Measurements from ENCODE around the gene HIVEP3.

The HIVEP3 gene

DNA sequence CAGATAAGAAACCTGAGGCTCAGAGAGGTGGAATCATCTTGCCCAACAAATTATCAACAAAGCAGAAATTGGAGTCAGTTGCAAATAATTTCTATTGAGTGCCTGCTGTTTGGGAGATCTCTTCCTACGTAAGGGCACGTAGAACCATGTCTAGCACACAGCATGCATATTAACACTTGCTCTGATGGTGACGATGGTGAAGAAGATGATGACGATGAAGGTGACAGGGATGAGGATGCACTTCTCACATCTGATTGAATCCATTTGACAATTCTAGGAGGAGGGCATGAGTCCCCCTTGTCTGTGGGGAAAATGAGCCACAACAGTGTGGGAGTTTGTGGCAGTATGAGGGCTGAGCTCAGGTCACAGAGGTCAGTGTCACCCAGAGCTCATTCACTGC lies 183.6 kb downstream of the HIVEP3 start:
- no peak for DNase-seq (ENCODE audit: low read depth in 2 of 2, low spot score in 1 of 2)

DNA sequence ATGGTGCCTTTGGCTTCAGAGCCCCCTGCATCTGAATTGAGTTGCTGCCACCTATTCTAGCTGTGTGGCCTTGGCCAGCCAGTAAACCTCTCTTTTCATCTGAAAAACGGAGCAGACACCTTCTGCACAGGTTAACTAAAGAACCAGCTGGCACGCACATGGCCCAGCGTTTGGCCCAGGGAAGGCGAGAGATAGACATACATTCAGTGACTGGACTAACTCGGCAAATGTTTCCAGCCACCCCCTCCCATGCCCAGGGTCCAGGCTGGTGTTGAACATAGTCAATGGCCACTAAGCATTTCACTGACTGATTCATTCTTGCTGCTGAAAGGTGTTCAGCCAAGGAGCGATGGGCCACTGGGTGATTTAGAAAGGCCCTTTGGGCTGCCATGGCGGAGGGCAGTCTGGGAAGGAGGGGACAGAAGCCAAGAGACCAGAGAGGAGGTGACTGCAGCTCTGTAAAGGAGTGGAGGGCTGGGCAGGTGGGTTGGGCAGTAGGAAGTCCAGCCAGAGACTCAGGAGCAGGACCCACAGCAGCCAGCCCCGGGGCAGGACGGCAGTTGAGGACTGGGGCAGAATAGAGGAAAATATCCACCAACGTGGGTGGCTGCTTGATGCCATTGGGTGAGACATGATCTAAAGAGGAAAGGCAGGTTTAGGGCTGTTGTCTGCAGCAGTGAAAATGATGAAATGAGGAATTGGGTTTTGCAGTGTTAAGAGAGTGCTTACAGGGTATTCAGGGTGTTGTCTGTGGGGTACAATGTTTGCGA lies 184.3 kb downstream of the HIVEP3 start:
- DNase-seq (ENCODE audit: low read depth in 2 of 2, low spot score in 1 of 2) = no peak

DNA sequence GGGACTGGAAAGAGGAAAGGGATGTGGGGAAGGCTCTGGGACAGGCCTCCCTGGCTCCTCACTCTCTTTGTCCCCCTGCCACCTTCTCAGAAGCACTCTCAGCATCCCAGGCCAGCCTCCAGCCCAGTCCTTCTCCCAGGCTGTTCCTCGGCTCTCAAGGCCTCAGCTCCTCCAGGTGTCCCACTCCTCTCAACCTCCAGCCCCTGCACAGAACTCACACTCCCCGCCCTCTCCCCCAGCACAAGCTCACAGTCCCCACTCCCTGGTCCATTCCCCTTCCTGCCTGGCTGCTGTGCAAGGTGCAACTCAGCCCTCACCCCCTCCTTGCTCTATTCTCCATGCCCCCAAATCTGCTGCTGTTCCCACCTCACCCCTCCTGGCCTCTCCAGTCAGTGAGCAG lies 185.0 kb downstream of the HIVEP3 start:
- no peak for DNase-seq (ENCODE audit: low read depth in 2 of 2, low spot score in 1 of 2)

DNA sequence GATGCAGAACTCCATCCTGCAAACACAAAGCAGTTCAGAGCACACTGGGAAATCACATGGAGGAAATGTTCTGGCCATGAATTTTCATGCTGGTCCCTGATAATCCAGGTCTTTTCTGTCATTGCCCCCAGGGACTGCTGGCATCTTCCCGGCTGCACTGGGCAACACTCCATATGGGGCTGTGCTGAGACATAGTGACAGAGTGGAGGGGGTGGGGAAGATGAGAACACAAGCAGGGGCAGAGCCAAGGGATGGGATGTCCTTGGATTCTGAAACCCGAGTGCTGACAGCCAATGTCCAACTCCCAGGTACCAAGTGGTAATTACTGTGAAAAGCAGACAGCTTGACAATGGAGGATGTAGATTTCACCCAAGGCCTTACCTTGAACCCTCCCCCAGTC lies 185.7 kb downstream of the HIVEP3 start:
- DNase-seq (ENCODE audit: low read depth in 2 of 2, low spot score in 1 of 2) = no peak

DNA sequence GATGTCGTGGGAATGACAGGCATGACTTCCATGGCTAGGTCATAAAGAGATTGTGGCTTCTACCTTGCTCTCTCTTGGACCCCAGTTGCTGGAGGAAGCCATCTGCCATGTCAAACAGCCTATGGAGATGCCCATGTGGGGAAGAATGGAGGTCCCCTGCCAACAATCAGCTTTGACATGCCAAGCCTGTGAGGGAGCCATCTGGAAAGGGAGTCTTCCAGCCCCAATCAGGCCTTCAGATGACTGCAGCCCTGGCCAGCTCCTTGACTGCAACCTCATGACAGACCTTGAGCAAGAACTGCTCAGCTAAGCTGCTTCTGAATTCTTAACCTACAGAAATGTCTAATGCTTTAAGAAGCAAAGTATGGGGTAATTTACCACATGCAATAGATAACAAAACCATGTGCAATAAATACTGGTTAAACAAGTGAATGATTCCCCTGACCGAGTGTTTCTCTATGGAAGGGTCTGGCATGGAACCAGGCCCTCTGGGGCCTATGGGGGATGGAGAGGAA lies 187.1 kb downstream of the HIVEP3 start:
- DNase-seq (ENCODE audit: low read depth in 2 of 2, low spot score in 1 of 2) = no peak

DNA sequence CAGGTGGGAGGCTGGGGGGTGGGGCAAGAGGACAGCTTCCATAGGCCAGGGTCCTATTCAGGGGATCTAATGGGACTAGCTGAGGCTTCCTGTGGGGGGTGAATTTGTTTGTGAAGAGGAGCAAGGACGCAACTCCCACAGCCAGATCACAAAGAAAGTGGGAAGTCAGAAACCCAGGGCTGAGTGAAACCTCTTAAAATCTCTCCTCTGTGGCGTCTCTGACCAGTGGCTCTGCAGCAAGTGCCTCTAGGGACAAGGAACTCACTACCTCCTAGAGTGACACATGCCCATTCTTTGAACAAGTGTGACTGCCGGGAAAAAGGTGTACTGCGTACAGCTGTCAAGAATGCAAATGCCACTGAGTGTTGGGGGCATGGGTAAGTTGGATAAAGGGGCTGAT lies 187.9 kb downstream of the HIVEP3 start:
- DNase-seq (ENCODE audit: low read depth in 2 of 2, low spot score in 1 of 2) = no peak

DNA sequence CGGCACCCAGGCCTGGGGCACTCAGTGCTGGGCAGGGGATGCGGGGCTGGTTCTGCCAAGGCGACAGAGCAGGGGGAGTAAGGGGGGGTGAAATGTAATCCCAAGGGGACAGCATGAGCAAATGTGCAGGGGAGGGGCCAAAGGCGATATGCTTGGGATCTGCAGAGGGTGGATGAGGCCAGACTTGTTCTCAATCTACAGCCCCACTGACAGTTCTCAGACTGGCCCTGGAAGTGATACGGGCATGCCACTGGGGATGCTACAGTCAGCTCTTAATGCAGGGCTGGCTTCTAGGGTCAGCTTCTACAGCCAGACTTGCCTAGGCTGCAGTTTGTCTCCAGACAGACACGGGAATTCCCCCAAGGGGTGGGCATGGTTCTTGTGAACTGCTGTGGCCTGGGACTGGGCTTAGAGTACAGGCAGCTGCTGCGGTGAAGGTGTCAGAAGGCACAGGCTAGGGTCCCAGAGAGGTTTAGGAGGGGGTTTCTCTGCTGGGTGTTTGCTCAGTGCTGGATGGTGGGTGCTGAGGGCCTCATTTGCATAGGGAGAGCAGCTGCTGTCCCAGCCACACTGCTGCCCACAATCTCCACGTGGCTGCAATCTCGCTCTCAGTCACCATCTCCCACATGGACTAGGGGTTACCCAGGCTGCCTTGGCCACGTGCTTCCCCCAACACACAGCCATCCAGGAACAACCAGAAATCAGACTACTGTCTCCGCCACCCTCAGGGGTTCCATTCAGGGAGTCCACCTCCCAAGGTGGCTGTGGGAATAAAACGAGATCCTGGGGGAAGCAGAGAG lies 190.1 kb downstream of the HIVEP3 start:
- peak; percentile 28 to 75 for DNase-seq (ENCODE audit: low read depth in 2 of 2, low spot score in 1 of 2)

DNA sequence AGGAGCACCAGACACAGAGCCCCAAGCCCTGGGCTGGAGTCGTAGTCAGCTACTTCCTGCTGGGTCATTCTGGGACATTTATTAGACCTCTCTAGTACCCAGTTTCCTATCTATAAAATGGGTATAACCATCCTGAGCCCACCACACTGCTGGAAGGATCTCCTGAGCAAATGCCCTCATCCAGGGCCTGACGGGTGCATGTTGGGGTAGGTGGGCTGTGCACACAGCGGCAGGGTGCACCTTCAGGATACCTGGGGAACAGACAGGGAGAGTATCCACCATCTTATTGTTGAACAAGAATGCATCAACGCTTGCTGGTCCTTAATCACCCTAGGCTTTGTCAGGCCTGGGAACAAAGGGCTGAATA lies 191.0 kb downstream of the HIVEP3 start:
- no peak for DNase-seq (ENCODE audit: low read depth in 2 of 2, low spot score in 1 of 2)

DNA sequence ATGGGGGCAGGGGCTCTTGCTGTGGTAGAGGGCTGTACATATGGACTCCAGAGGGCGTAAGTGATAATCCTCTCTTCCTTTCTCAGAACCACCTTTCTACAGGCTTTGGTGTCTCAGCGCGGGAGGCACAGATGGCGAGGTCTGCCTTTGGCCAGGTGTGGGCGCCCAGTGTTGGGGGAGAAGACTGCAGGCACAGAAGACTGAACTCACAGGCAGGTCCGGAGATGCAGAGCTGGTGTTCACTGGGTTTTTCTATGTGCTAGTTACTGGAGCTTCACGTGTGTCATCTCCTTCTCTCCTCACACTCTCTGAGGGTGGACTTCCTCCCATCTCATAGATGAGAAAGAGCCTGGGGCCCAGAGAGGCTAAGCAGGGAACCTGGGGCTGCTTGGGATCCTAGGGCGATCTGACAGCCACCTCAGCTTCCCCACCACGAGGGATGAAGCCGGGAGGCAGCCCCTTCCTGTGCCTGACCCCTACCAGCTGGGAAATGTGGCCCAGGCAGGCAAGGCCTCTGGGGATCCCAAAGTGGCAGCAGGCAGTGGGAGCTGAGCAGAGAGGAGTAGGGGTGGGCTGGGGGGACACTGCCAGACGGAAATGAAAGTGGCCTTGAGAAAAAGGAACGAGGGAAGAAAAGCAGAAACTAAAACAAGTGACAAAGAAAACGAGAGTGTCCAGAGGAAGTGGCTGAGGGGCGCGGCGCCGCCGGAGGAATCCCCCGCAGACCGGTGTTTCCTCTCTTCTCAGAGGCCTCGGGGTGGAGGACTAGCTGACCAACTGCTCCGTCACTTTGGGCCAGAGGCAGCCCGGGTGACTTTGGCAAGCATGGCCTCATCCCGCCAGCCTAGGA lies 191.6 kb downstream of the HIVEP3 start:
- no peak for DNase-seq (ENCODE audit: low read depth in 2 of 2, low spot score in 1 of 2)

DNA sequence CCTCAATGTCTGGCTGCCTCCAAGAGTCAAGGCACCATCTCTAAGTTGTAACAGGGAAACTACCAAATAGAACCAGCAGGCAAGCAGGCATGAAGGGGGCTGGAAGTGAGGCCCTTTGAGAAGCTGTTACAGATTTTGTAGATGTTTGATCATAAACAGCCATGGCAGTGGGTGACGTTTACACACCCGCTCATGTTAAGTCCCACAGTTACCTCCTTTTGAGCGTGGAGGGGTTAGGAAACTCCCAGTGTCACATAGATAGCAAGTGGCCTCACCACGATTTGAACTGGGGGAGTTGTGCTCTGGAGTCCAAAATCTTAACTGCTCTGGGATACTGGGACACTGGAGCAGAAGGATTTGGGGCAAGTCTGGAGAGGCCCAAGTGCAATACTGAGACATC lies 192.4 kb downstream of the HIVEP3 start:
- DNase-seq (ENCODE audit: low read depth in 2 of 2, low spot score in 1 of 2) = no peak

DNA sequence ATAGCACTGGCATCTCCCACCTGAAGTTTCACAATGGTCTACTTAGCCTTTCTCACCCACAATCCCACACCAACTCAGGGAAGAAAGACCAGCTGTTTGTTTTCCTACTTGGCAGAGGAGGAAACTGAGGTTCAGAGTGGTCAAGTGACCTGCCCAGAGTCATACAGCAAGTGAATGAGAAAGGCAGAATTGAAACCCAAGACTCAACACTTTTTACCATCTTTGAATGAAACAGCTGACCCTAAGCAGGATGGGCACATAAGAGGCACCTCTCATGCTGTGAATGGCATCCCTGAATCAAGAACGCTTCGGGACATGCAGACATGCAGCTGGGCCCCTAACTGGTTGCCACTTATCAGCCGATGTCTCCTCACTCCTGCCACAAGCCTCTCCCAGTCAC lies 193.8 kb downstream of the HIVEP3 start:
- no peak for DNase-seq (ENCODE audit: low read depth in 2 of 2, low spot score in 1 of 2)

DNA sequence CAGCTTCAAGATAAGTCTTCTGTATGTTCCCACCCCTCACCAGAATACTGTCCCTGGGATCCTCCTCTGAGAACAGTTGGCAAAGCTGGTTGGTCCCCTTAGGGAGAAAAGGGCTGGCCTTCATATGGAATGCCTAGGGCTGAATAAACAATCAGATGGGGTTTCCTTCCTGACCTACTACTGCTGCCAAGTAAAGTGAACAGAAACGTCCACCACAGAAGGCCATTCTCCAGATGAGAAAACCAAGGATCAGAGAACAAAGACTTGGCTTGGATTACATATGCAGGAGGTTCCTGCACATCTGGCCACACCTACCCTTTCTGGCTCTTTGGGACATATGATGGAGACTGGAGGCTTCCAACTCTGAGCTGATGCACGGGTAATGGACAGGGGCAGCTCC lies 194.5 kb downstream of the HIVEP3 start:
- DNase-seq (ENCODE audit: low read depth in 2 of 2, low spot score in 1 of 2) = no peak

DNA sequence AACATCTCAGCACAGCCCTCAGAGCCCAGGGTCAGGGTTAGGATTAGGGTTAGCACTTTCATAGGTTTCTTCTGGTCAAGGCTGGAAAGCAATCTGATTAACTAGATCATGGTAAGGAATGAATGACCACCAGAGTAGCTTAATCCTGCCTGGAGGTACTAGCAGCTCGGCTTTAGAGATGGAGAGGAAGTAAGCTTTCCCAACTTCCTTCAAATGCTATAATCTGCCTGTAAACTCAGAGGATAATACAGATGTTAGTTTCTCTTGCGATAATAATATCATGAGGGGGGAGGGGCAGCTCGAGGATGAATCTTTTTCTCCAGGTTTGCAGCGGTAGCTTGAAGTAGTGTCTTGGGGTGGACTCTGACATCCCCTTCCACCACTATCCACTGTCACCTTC lies 194.9 kb downstream of the HIVEP3 start:
- no peak for DNase-seq (ENCODE audit: low read depth in 2 of 2, low spot score in 1 of 2)

DNA sequence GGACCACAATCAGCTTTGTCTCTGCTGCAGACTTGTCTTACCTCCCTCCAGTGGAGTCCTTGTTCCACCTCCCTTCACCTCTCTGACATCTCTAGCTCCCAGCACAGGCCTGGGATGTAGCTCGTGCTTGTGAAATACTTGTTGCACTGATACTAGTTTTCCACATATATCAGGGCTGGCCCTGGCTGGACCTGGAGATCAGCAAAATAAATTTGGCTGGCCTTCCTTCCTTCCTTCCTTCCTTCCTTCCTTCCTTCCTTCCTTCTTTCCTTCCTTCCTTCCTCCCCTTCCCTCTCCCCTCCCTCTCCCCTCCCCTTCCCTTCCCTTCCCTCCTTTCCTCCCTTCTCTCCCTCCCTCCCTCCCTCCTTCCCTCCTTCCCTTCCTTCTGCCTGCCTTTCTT lies 196.5 kb downstream of the HIVEP3 start:
- DNase-seq (ENCODE audit: low read depth in 2 of 2, low spot score in 1 of 2) = no peak

DNA sequence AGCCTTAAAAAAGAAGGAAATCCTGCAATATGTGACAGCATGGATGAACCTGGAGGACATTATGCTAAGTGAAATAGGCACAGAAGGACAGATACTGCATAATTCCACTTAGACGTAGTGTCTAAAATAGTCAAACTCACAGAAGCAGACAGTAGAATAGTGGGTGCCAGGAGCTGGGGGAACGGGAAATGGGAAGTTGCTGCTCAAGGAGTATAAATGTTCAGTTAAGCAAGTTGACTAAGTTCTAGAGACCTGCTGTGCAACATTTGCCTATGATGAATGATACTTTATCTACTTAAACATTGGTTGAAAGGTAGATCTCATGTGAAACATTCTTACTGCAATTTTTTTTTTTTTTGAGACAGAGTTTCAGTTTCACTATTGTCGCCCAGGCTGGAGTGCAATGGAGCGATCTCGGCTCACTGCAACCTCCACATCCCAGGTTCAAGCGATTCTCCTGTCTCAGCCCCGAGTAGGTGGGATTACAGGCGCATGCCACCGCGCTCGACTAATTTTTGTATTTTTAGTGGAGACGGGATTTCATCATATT lies 197.8 kb downstream of the HIVEP3 start:
- DNase-seq (ENCODE audit: low read depth in 2 of 2, low spot score in 1 of 2) = no peak

DNA sequence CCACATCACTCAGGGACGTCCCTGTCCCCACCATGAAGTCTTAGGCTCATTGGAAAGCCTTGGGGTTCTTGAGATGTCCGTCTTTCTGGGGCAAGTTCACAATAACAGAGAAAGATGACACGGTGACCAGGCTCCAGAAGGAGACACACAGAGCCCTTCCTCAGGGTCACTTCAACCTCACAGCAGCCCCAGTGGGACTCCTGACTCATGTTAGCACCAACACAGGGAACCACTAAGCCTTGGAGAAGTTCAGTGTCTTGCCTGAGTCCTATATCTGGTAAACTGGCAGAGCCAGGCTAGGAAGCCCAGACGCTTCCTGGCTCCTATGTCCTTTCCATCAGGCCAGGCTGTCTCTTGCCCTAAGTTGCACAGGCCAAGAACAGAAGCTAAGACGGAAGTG lies 199.1 kb downstream of the HIVEP3 start:
- DNase-seq (ENCODE audit: low read depth in 2 of 2, low spot score in 1 of 2) = no peak

DNA sequence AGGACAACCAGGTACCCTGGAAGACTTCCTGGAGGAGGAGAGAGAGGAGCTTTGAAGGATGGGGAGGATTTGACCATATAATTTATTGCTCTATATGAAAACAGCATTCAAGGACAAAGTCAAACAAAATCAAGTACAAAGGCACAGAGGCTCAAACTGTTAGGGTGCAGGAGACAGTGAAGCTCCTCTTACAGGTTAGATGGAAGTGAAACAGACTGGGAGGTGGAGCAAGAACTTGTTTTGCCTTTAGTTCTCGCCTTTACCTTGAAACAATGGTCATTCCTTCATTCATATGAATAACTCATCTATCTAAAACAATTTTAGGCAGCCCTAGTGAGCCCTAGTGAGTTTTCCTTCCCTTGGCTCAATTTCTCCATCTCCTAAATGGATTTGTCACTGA lies 199.6 kb downstream of the HIVEP3 start:
- DNase-seq (ENCODE audit: low read depth in 2 of 2, low spot score in 1 of 2) = no peak

DNA sequence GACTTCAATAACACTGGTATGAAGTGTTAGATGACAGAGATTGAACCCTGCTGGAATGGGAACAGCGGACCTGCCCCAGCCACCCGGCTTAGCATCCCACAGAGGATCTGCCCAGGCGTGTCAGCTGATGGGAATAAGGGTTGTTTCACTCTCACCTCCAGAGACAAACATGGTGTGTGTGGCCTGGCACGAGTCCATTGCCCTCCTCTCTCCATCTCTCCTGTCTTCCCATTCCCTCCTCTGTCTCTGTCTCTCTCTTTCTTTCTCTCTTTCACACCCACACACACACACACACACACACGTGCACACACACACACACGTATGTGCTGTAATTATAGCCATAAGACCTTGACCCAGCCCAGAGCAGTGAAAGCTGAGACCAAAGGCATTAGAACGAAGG lies 200.2 kb downstream of the HIVEP3 start:
- no peak for DNase-seq (ENCODE audit: low read depth in 2 of 2, low spot score in 1 of 2)

DNA sequence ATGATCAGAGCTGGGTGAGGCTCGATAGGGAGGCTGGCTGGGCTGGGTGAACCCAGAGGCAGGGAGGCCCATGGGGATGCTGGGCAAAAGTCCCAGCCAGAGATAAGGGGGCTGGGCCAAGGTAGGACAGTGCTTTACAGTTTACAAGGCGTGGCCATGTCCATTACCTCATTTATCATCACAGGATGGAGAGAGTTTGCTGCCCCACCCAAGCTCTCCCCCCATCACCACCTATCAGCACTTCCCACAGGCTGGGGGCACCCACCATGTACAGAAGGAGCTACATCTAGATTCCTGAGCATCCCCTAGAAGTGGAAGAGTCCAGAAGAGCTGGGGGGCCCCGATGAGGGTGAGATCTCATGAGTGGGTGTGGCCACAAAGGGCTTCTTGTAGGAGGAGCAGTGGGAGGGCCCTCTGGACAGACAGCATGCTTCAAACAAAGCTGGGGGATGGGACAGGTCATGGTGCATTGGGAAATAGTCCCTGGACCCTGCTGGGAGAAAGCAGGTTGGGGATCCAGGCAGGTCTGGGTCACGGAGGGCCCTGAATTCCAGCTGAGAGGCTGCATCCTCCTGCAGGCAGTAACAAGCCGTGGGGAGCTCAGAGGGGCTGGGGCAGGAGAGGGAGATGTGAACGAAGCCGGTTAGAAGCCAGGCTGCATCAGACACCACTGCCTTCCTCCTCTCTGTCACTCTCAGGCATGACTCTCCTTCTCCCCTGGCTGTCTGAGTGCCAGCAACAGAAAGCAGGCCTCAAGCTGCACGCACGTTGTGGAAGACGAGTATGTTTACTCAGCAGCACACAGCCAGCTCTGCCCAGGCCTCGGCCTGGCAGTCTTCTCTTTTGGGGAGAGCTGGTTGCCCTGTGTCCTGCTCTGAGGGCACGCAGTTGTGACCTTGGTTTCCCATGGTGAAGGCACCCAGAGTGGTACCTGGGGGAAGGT lies 202.3 kb downstream of the HIVEP3 start:
- DNase-seq (ENCODE audit: low read depth in 2 of 2, low spot score in 1 of 2) = no peak

DNA sequence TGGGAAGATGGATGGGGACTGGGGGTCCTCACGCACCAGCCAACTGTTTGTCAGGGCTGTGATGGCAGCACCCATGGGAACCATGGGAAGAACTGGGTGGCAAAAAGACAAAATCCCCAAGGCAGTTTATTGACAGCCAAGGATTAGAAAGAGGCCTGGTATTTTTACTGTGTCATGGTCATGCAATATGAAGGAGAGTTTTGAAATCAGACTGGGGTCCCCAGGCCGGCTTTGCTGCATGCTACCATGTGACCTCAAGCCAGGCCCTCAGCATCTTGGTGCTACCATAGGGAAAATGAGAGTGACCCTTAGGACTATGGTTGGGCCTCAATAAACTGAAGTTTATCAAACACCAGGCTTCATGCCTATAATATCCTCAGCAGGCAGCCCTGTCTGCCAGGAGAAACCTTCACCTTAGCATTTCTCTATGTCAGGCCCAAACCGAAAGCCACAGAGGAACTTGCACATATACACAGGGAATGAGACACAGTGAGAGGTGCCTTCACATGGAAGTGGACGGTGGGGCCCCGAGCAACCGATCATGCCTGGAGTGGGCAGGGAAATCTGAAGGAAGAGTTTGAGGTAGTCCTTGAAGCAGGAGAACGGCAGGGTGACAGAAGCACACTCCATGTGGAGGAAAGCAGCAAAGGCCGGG lies 203.2 kb downstream of the HIVEP3 start:
- DNase-seq (ENCODE audit: low read depth in 2 of 2, low spot score in 1 of 2) = no peak

Measured in stimulated activated CD8-positive, alpha-beta memory T cell treated with anti-CD3 and anti-CD28 coated beads, Interleukin-4, amount 100 ng/mL, for 4 hours (primary cell).